HG03025 (cell line): Measurements from ENCODE around the gene CD22.

Experiments
- ATAC-seq: cut with Tn5 transposase; IDR thresholded peaks from one replicate; pipeline ENCODE4 v1.9.1; 2021; ENCODE audit warnings: mild to moderate bottlenecking, moderate library complexity; ENCODE audit not compliant: unreplicated experiment, low FRiP score

Gene CD22

GRCh38 chr19:35336166-35336955 is 7.4 kb downstream of the CD22 start:
- no peak for ATAC-seq

DNA sequence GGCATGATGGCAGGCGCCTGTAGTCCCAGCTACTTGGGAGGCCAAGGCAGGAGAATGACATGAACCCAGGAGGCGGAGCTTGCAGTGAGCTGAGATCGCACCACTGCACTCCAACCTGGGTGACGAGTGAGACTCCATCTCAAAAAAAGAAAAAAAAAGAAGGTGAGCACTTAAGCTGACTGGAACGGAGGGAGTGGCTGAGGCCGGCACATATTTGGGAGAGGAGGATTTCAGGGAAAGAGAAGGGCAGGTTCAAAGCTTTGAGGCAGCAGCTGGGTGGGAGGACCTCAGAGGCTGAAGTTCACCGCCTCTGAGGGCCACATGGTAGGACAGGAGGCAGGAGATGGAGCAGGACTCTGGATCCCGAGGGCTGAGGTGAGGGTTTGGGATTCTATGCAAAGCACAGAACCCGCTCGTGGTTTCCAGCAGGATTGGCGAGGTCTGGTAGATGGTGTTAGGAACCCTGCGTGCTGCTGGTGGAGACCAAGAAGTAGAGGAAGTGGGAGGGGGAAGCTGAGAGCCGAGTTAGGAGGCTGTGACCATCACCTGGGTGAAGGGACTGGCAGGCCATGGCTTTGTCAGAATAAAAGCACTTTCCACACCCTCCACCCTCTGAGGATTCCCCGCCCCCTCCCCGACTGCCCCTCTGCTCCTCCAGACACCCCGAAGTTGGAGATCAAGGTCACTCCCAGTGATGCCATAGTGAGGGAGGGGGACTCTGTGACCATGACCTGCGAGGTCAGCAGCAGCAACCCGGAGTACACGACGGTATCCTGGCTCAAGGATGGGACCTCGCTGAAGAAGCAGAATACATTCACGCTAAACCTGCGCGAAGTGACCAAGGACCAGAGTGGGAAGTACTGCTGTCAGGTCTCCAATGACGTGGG is 8.4 kb downstream of the CD22 start:
- ATAC-seq, result no peak

DNA sequence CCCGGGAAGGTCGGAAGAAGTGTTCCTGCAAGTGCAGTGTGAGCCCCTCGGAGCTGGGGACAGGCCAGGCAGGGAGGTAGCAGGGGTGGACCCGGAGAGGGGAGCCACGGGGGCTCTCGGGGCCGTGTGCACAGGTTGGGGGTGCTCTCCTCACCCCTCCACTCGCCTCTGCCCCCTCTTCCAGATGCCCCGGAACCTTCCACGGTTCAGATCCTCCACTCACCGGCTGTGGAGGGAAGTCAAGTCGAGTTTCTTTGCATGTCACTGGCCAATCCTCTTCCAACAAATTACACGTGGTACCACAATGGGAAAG is 9.0 kb downstream of the CD22 start:
- ATAC-seq, result no peak

GRCh38 chr19:35340431-35340830 is 11.4 kb downstream of the CD22 start:
- no peak for ATAC-seq

GRCh38 chr19:35341006-35341405 is 12.0 kb downstream of the CD22 start:
- ATAC-seq, result no peak

GRCh38 chr19:35341565-35342225 is 12.7 kb downstream of the CD22 start:
- ATAC-seq, result no peak

- ATAC-seq, result no peak
These were observed 13.4 kb downstream of the CD22 start for GRCh38 chr19:35342430-35342829.

DNA sequence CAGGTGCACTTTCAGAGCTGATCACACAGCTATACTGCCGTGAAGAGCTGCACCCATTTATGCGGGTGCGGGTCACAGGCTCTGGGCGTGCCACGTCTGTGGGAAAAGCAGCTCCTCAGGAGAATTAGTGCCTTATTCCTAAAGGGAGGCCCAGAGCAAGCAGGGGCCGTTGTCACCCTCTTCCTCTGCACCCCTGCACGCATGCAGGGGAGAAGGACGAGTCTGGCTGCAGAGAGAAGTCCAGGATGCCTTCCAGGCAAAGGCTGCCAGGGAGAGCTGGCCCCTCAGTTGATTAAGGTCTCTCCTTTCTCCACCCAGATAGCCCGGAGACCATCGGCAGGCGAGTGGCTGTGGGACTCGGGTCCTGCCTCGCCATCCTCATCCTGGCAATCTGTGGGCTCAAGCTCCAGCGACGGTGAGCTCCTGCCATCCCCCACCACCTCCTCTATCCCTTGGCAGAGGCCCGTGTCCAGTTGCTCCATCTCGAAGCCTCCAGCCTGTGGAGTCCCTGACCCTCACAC is 15.6 kb downstream of the CD22 start:
- ATAC-seq, result no peak

DNA sequence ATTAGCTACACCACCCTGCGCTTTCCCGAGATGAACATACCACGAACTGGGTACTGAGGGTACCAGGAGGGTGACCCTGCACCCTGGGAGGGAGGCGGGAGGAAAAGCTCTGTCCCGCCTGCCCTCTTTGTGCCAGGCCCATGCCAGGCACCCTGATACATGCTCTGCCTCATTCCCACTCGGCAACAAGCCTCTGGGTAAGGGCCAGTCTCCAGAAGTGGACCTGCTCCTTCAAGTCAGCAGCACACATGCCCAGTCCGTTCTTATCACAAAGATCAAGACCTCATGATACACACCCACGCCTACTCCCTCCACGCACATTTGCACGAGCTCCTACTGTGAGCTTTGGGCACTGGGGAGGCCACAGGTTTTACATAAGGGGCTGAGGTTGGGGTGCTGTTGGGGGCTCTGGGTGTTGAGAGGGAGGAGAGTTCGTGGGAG is 16.7 kb downstream of the CD22 start:
- ATAC-seq, result no peak

- no peak for ATAC-seq
These were observed 17.4 kb downstream of the CD22 start for GRCh38 chr19:35346193-35347052.

DNA sequence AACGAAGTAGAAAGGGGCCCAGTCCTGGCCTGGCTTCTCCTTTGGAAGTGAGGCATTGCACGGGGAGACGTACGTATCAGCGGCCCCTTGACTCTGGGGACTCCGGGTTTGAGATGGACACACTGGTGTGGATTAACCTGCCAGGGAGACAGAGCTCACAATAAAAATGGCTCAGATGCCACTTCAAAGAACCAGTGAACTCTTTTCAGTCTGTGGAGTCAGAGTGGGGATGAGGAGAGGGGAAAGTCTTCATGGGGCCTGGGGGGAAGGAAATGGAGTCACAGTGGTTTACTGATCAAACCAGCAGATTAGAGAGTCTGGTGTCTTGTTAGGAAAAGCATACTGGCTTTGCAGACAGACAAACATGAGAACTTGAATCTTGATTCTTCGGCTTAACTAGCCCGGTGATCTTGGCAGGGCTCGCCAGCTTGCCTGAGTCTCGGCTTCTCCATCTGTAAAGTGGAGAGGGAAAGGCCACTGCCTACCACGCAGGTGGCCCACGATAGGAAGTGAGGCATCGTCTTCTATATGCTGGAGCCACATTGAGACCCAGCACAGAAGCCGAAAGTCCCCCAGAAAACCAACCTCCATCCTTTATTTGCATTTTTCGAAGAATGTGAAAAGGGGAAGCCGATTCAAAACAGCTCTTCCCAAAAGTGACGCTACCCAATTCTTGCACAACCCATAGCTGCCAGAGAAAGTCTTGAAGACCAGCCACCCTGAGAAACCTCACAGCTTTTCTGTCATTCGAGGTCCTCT is 18.4 kb downstream of the CD22 start, which contains the start of gene FFAR1:
Gene FFAR1 (plus strand): TSS at position 732 of the 759 bp plus-strand sequence. CDS start 3,650 bp downstream, outside the sequence.
- ATAC-seq, result peak; percentile 50

GRCh38 chr19:35347930-35348298 is 18.9 kb downstream of the CD22 start:
- no peak for ATAC-seq

DNA sequence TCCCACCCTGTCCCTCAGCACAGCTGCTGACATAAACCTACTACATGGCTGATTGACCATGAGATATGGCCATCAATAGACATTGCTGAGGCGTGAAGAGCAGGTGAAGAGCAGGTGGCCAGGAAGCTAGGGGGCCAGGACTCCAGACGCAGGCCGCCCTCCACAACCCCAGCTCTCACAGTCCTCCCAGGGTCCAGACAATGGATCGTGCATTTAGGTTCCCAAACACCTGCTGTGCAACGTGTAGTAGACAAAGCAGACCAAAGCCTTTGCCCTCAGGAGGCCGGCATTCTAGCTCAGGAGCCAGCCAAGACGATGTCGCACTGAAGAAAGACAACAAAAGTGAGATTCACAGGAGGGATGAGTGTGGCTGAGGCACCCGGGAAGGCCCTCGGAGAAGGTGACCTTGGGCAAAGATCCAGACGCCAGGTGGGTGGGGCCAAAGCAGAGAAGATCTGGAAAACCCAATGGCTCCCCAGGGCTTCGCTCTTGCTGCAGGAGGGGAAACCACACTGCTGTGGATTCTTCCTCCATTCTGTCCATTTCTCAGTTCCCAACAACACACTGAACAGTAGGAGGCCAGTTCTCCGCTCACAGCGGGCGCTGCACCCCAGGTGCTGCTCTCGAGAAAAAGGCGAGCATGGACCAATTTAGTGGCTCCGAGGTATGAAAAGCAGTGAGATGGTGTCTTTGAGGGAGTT is 20.1 kb downstream of the CD22 start:
- ATAC-seq, result no peak

DNA sequence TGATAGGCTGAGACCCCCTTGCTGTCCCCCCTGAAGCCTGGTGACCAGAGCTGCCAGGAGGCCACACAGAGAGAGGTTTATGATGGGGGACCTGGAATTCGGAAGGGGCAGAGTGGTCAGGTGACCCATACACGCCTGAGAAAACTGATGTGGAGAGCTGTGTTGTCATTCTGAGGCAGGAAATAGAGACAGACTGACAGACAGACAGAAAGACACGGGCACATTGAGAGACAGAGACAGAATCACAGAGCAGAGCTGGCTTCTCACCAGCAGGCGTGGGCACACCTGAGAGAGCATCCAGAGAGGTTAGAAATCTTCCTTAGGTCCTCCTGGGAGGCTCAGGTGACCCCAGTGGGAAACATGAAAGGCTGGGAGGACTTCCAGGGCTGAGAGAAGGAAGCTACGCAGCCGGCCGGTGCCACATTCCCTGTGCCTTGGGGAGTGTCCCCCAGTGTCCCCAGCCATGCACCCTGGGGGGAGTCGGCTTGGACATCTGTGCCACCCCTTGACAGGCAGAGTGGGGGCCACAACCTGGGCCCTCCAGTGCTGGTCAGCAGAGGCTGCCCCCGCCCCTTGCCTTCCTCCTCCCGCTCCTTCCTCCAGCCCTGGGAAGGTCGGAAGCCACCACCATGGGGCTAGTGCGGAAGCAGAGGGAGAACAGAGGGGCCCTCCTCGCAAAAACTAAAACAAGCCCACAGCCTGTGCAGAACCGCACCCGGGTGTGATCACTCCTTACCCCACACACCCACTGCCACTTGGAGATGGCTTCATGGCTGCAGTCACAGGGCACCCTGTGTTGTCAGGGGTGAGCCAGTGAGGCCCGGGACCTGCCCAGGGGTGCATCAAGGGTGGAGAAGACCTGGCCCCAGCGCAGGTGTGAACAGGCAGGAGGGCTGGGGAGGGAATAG is 20.9 kb downstream of the CD22 start:
- ATAC-seq, result no peak

GRCh38 chr19:35350591-35350990 is 21.6 kb downstream of the CD22 start:
- ATAC-seq, result no peak

- ATAC-seq, result no peak
These were observed 22.6 kb downstream of the CD22 start for GRCh38 chr19:35351411-35352176.

DNA sequence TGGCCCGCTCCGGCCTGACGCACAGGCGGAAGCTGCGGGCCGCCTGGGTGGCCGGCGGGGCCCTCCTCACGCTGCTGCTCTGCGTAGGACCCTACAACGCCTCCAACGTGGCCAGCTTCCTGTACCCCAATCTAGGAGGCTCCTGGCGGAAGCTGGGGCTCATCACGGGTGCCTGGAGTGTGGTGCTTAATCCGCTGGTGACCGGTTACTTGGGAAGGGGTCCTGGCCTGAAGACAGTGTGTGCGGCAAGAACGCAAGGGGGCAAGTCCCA is 23.1 kb downstream of the CD22 start:
- ATAC-seq, result no peak
